GM12878 (cell line): ENCODE data around the gene DLG2. TPM values are rescaled to one million over a fixed set of nuclear protein-coding genes. Genes with fewer than 3 reads are reported as not detected.

Experiments
- ATAC-seq: fragments of 200-7000 bp; cut with Tn5 transposase; 3 replicates; pipeline ENCODE4 v1.9.1; 2020; ENCODE audit warnings: mild to moderate bottlenecking, moderate library complexity
- BruUV-seq: library from RNA; stranded (reverse); fragments of 400-500 nt; replicated peaks from 2 replicates; lab custom pipeline; 2021; lab: Mats Ljungman, UMichigan
- CTCF ChIA-PET: fragments of 300-600 bp; sonication (Branson Sonifier 250); formaldehyde crosslinking; extraction: SDS; loops from one replicate; lab custom pipeline; 2021; ENCODE audit warnings: inconsistent platforms; lab: Yijun Ruan, JAX
- POLR2A ChIA-PET: fragments of 350-600 bp; formaldehyde crosslinking; extraction: SDS; loops from one replicate; lab custom pipeline; 2021; ENCODE audit warnings: inconsistent platforms; lab: Charles Lee
- RAD21 ChIA-PET: fragments of 300-600 bp; sonication (Branson Sonifier 250); formaldehyde crosslinking; loops from one replicate; lab custom pipeline; 2023; ENCODE audit warnings: antibody characterized with exemption; ENCODE audit not compliant: unreplicated experiment; lab: Charles Lee
- SMC1A ChIA-PET: fragments of 300-600 bp; sonication (Branson Sonifier 250); formaldehyde crosslinking; loops from one replicate; lab custom pipeline; 2023; ENCODE audit not compliant: unreplicated experiment, uncharacterized antibody; lab: Charles Lee
- DNase-seq: peaks from one replicate; pipeline ENCODE4 v3.0.0-alpha.2; 2011; ENCODE audit warnings: low read depth, low spot score
- FAIRE-seq: peaks from 3 replicates; lab custom pipeline; 2011; peaks lifted over from hg19 to GRCh38; lab: Jason Lieb, UNC
- H2AFZ ChIP-seq: 2 replicates; pipeline ENCODE4 v1.6.0; 2011; ENCODE audit warnings: low read depth, low read length, control low read depth; ENCODE audit not compliant: control insufficient read depth
- H3K27ac ChIP-seq: 2 replicates; pipeline ENCODE4 v1.5.1; 2011; ENCODE audit warnings: control low read depth; ENCODE audit not compliant: control insufficient read depth, insufficient read depth
- H3K27me3 ChIP-seq, 2 experiments: replicated peaks in 1 of 2; 2 replicates each; pipeline versions ENCODE4 v1.6.0 to v1.6.1; 2011; ENCODE audit warnings: low read length in 1 of 2; ENCODE audit not compliant: control insufficient read depth in 2 of 2, insufficient read depth in 2 of 2
- H3K36me3 ChIP-seq, 2 experiments: 2 replicates each; pipeline ENCODE4 v1.5.1; 2011; ENCODE audit warnings: low read length in 1 of 2; ENCODE audit not compliant: control insufficient read depth in 2 of 2, insufficient read depth in 2 of 2
- H3K4me1 ChIP-seq: 2 replicates; pipeline ENCODE4 v1.6.1; 2011; ENCODE audit warnings: mild to moderate bottlenecking, low read length, moderate library complexity, mixed read lengths; ENCODE audit not compliant: control insufficient read depth, insufficient read depth
- H3K4me2 ChIP-seq: 2 replicates; pipeline ENCODE4 v1.6.0; 2011; ENCODE audit warnings: control low read depth; ENCODE audit not compliant: control insufficient read depth, insufficient read depth
- H3K4me3 ChIP-seq: fragments of 200-600 bp; sonication (generic); 2 replicates; pipeline ENCODE4 v1.5.1; 2016
- H3K79me2 ChIP-seq: 2 replicates; pipeline ENCODE4 v1.6.0; 2011; ENCODE audit warnings: low read length; ENCODE audit not compliant: control insufficient read depth, insufficient read depth
- H3K9ac ChIP-seq: 2 replicates; pipeline ENCODE4 v1.8.0; 2011; ENCODE audit warnings: low read length, control low read depth, mixed read lengths; ENCODE audit not compliant: control insufficient read depth, insufficient read depth
- H3K9me3 ChIP-seq: replicated peaks from 3 replicates; pipeline ENCODE4 v1.5.1; 2011; ENCODE audit warnings: mild to moderate bottlenecking, low read length; ENCODE audit not compliant: control insufficient read depth, insufficient read depth
- H4K20me1 ChIP-seq: 2 replicates; pipeline ENCODE4 v1.6.0; 2011; ENCODE audit not compliant: control insufficient read depth, insufficient read depth
- BACH1 ChIP-seq: fragments of 450-650 bp; IDR thresholded peaks from 2 replicates; pipeline ENCODE4 v1.6.1; 2017; ENCODE audit warnings: mild to moderate bottlenecking, borderline replicate concordance
- CBFB ChIP-seq: IDR thresholded peaks from 2 replicates; pipeline ENCODE4 v1.6.1; 2016; ENCODE audit warnings: antibody characterized with exemption, low read depth
- CHD2 ChIP-seq: IDR thresholded peaks from 2 replicates; pipeline ENCODE4 v1.6.1; 2011; ENCODE audit warnings: low read depth, low read length, improper control_type of control experiment, borderline replicate concordance
- E2F4 ChIP-seq: IDR thresholded peaks from 2 replicates; pipeline ENCODE4 v1.6.1; 2012; ENCODE audit warnings: low read depth, low read length, improper control_type of control experiment
- ELK1 ChIP-seq: IDR thresholded peaks from 2 replicates; pipeline ENCODE4 v1.6.1; 2012; ENCODE audit warnings: low read depth, low read length, improper control_type of control experiment
- HDGF ChIP-seq: fragments of 450-650 bp; IDR thresholded peaks from 2 replicates; pipeline ENCODE4 v1.6.1; 2016; ENCODE audit warnings: antibody characterized with exemption
- KLF5 ChIP-seq: fragments of 450-650 bp; IDR thresholded peaks from 2 replicates; pipeline ENCODE4 v1.6.1; 2014; ENCODE audit warnings: mild to moderate bottlenecking; ENCODE audit not compliant: partially characterized antibody
- MLLT1 ChIP-seq: fragments of 450-650 bp; IDR thresholded peaks from 2 replicates; pipeline ENCODE4 v1.6.1; 2016; ENCODE audit warnings: mild to moderate bottlenecking
- MXI1 ChIP-seq: fragments of 150-350 bp; IDR thresholded peaks from 2 replicates; pipeline ENCODE4 v1.6.1; 2011; ENCODE audit warnings: low read depth, mild to moderate bottlenecking, inconsistent platforms, low read length, improper control_type of control experiment
- NBN ChIP-seq: fragments of 450-650 bp; IDR thresholded peaks from 2 replicates; pipeline ENCODE4 v1.6.1; 2016
- NFYA ChIP-seq: IDR thresholded peaks from 2 replicates; pipeline ENCODE4 v1.6.1; 2011; ENCODE audit warnings: low read depth, mild to moderate bottlenecking, low read length, improper control_type of control experiment, borderline replicate concordance
- POLR2A ChIP-seq: IDR thresholded peaks from 2 replicates; pipeline ENCODE4 v1.6.1; 2011; ENCODE audit warnings: low read depth, mild to moderate bottlenecking, low read length
- POLR2AphosphoS2 ChIP-seq: IDR thresholded peaks from 2 replicates; pipeline ENCODE4 v1.6.1; 2011; ENCODE audit warnings: low read depth, mild to moderate bottlenecking, low read length, improper control_type of control experiment, moderate library complexity
- RUNX3 ChIP-seq: IDR thresholded peaks from 2 replicates; pipeline ENCODE4 v1.6.1; 2012; ENCODE audit warnings: low read length, inconsistent platforms
- SIN3A ChIP-seq: IDR thresholded peaks from 2 replicates; pipeline ENCODE4 v1.6.1; 2012; ENCODE audit warnings: low read depth, low read length, improper control_type of control experiment
- SMC3 ChIP-seq: IDR thresholded peaks from 2 replicates; pipeline ENCODE4 v1.6.1; 2011; ENCODE audit warnings: low read length, improper control_type of control experiment, borderline replicate concordance
- TAF1 ChIP-seq: IDR thresholded peaks from 2 replicates; pipeline ENCODE4 v1.6.1; 2011; ENCODE audit warnings: mild to moderate bottlenecking, low read depth, low read length, borderline replicate concordance
- WRNIP1 ChIP-seq: IDR thresholded peaks from 2 replicates; pipeline ENCODE4 v1.6.1; 2011; ENCODE audit warnings: low read depth, low read length, improper control_type of control experiment, borderline replicate concordance
- WGBS: methylation state at CpG from one replicate; pipeline ENCODE4 v1.1.6; 2016; ENCODE audit warnings: low lambda C conversion rate; ENCODE audit not compliant: insufficient replicate concordance, insufficient coverage; ENCODE audit errors: missing lambda C conversion rate; 5-methylcytosine and 5-hydroxymethylcytosine counted together
- in situ Hi-C: fragments of 300-500 bp; cut with MboI; formaldehyde crosslinking; loops from 9 replicates; pipeline ENCODE4 v1.14.3; 2018; ENCODE audit warnings: mixed read lengths
- intact Hi-C: fragments of 100-400 bp; cut with micrococcal nuclease; formaldehyde crosslinking; loops from one replicate; pipeline ENCODE4 v1.14.2; 2022; ENCODE audit not compliant: unreplicated experiment
- polyA plus RNA-seq, 11 experiments: library from polyadenylated mRNA; depleted of rRNA in 4 of 11; unstranded in 6 of 11; stranded (reverse) in 5 of 11; fragments of >200 nt; fragmentation: Nextera tagmentation in 4 of 11; fragmentation: Illumina TruSeq in 1 of 11; extraction: Ambion mirVana in 4 of 11; extraction: Trizol in 1 of 11; gene quantifications; 1 replicate in 1 of 11; 2 replicates in 10 of 11; pipeline versions ENCODE4 v1.2.1 to v1.2.3, GENCODE V29; 2011 to 2016; ENCODE audit warnings: inconsistent platforms in 2 of 11, missing spikeins in 2 of 11, low read depth in 1 of 11
- total RNA-seq, 4 experiments: library from RNA; depleted of rRNA in 3 of 4; stranded (reverse); fragments of >200 nt in 3 of 4; fragmentation: Illumina TruSeq in 1 of 4; extraction: Trizol in 1 of 4; gene quantifications; 2 replicates each; pipeline versions ENCODE4 v1.2.1 to v1.2.3, GENCODE V29; 2013 to 2021

The DLG2 gene
- total and polyA plus RNA-seq, 10 of the 15 experiments (the other 5 are each of a cell fraction or from before 2014, with no cell fraction given) = 0.09 to 0.98 (median 0.35) TPM

- Histone ChIP-seq H3K4me2 (peak overlapping the region; percentile 91), H4K20me1 (peaks cover 10% of the 10 kb centered on the region; the same call in 1 of the 2 replicates), H3K79me2 (peaks cover 62% of the 10 kb centered on the region), H3K4me3 (peak overlapping the region; percentile 91), H3K4me1 (no peaks in the 10 kb centered on the region), H3K27ac (peak overlapping the region; percentile 87), H2AFZ (peak overlapping the region; percentile 54), H3K9me3 (no peaks in the 10 kb centered on the region), H3K27me3 (no peaks in the 10 kb centered on the region), H3K36me3 (peaks cover 0 to 11% of the 10 kb centered on the region in 2 experiments; a peak in 2 of 4 replicates), H3K9ac (peak overlapping the region; percentile 95)
- RAD21 ChIA-PET = interaction anchor here (2.9 kb wide), 1 partner anchor 36 kb away, joined by 10 read pairs; the partner anchor contains the start of genes DLG2 and TMEM126B
- FAIRE-seq (no peak), ATAC-seq (peak; percentile 82), DNase-seq (no peak)
- intact Hi-C loops (loop anchor here (2.0 to 10.0 kb wide), 2 partner anchors 17 to 631 kb away; partner anchors contain the start of gene TMEM126A), in situ Hi-C loops (no loop called here)
- BruUV-seq = no TSS peak
- under 1% methylated on average over 56 of the region's 73 CpGs for WGBS
- CTCF ChIA-PET = interaction anchor here (0.6 to 4.0 kb wide), 4 partner anchors 9 to 36 kb away, joined by 3 to 21 read pairs (median 4); partner anchors contain the start of genes CCDC89, TMEM126A and TMEM126B
- SMC1A ChIA-PET = interaction anchor here (0.6 to 8.2 kb wide), 5 partner anchors 11 to 36 kb away, joined by 3 to 66 read pairs (median 3); partner anchors contain the start of gene TMEM126A
- POLR2A ChIA-PET = interaction anchor here (1.0 to 6.7 kb wide), 5 partner anchors 11 to 36 kb away, joined by 3 to 43 read pairs (median 5); partner anchors contain the start of genes DLG2, TMEM126A and TMEM126B
- TF ChIP-seq BACH1 (0 out of 2 replicates have a peak, but pooled peaks have one; percentile 32), RUNX3 (peak; percentile 40; the same call in 1 of the 2 replicates), POLR2AphosphoS2 (no peak), CBFB (peak; percentile 53; the same call in 1 of the 2 replicates), TAF1 (0 out of 2 replicates have a peak, but pooled peaks have one; percentile 41), KLF5 (peak; percentile 28), SIN3A (peak; percentile 47), E2F4 (0 out of 2 replicates have a peak, but pooled peaks have one; percentile 26), CHD2 (peak; percentile 50; the same call in 1 of the 2 replicates), MXI1 (peak; percentile 21; the same call in 1 of the 2 replicates), MLLT1 (peak; percentile 75), NFYA (no peak), ELK1 (0 out of 2 replicates have a peak, but pooled peaks have one; percentile 63), POLR2A (peak; percentile 79), SMC3 (peak; percentile 25; the same call in 1 of the 2 replicates), NBN (peak; percentile 22; the same call in 1 of the 2 replicates), WRNIP1 (no peak; the same call in 1 of the 2 replicates), HDGF (peak; percentile 9; the same call in 1 of the 2 replicates)
Observed at GRCh38 chr11:85663753-85664614, 36.8 kb upstream of the DLG2 start.
